Lower leg skin (tissue), 3 donors: Measurements from ENCODE around the gene RPTOR.

ENCODE experiments used
- CTCF ChIP-seq, 3 donors: fragments of 450-650 bp; IDR thresholded peaks; one replicate each; pipeline ENCODE4 v1.5.1; 2016; ENCODE audit warnings: antibody characterized with exemption in 3 of 3, mild to moderate bottlenecking in 3 of 3, moderate library complexity in 2 of 3
- POLR2A ChIP-seq, 2 donors: fragments of 450-650 bp; IDR thresholded peaks; one replicate each; pipeline ENCODE4 v1.6.1; 2016 to 2017; ENCODE audit warnings: antibody characterized with exemption in 2 of 2, mild to moderate bottlenecking in 1 of 2, moderate library complexity in 1 of 2

- no peak for TF ChIP-seq CTCF (IDR thresholded peaks at IDR 0.05)
- no peak for TF ChIP-seq POLR2A (IDR thresholded peaks at IDR 0.05)
These were observed 69.9 kb downstream of the RPTOR start for GRCh38 chr17:80614332-80615047.
